SK-N-SH (cell line): ENCODE data around the gene TFAP2D. TPM values are rescaled to one million over a fixed set of nuclear protein-coding genes. Genes with fewer than 3 reads are reported as not detected.
A peak's percentile ranks its signal among the peaks of the same experiment; 100 is the strongest.

ENCODE experiments used
- CTCF ChIA-PET: fragments of 300-600, 350-600 bp; formaldehyde crosslinking; extraction: SDS; loops from one replicate; lab custom pipeline; 2021; lab: Yijun Ruan, JAX
- POLR2A ChIA-PET: fragments of 350-600 bp; sonication (Branson Sonifier 250); formaldehyde crosslinking; extraction: SDS; loops from one replicate; lab custom pipeline; 2020; ENCODE audit warnings: antibody characterized with exemption, inconsistent platforms; lab: Yijun Ruan, JAX
- DNase-seq: peaks from one replicate; pipeline ENCODE4 v3.0.0; 2012
- H2AFZ ChIP-seq: fragments of 200-600 bp; sonication (generic); 2 replicates; pipeline ENCODE4 v1.8.1; 2016; ENCODE audit warnings: antibody characterized with exemption, mild to moderate bottlenecking, low read depth
- H3F3A ChIP-seq: fragments of 200-600 bp; sonication (generic); replicated peaks from 2 replicates; pipeline ENCODE3; 2016; ENCODE audit warnings: antibody characterized with exemption, mild to moderate bottlenecking; ENCODE audit not compliant: insufficient read depth
- H3K27ac ChIP-seq, 2 experiments: fragments of 200-500 bp in 1 of 2; fragments of 200-600 bp in 1 of 2; sonication (Bioruptor generic) in 1 of 2; sonication (generic), shearing (Covaris generic) in 1 of 2; 2 replicates each; pipeline versions ENCODE4 v1.5.1 to v1.6.1; 2014 to 2016; ENCODE audit warnings: low read depth in 2 of 2, inconsistent platforms in 1 of 2, low read length in 1 of 2, mild to moderate bottlenecking in 1 of 2, mixed read lengths in 1 of 2
- H3K27me3 ChIP-seq: fragments of 200-600 bp; sonication (generic), shearing (Covaris generic); 2 replicates; pipeline ENCODE4 v1.6.1; 2016; ENCODE audit warnings: mixed run types; ENCODE audit not compliant: insufficient read depth
- H3K36me3 ChIP-seq, 2 experiments: fragments of 200-500 bp in 1 of 2; fragments of 200-600 bp in 1 of 2; sonication (Bioruptor generic) in 1 of 2; sonication (generic) in 1 of 2; replicated peaks in 1 of 2; 2 replicates each; pipeline versions ENCODE3 to v1.5.1; 2014 to 2016; ENCODE audit warnings: low read length in 1 of 2, mild to moderate bottlenecking in 1 of 2; ENCODE audit not compliant: insufficient read depth in 2 of 2, control insufficient read depth in 1 of 2
- H3K4me1 ChIP-seq, 2 experiments: fragments of 200-500 bp in 1 of 2; fragments of 200-600 bp in 1 of 2; sonication (Bioruptor generic) in 1 of 2; sonication (generic), shearing (Covaris generic) in 1 of 2; 2 replicates each; pipeline versions ENCODE4 v1.5.1 to v1.6.1; 2014 to 2016; ENCODE audit warnings: low read depth in 1 of 2, low read length in 1 of 2, mixed run types in 1 of 2; ENCODE audit not compliant: insufficient read depth in 2 of 2, control insufficient read depth in 1 of 2
- H3K4me2 ChIP-seq: fragments of 200-600 bp; sonication (generic), shearing (Covaris generic); 2 replicates; pipeline ENCODE4 v1.6.1; 2017; ENCODE audit warnings: mixed run types
- H3K4me3 ChIP-seq, 2 experiments: fragments of 200-500 bp in 1 of 2; fragments of 200-600 bp in 1 of 2; sonication (Bioruptor generic) in 1 of 2; sonication (generic), shearing (Covaris generic) in 1 of 2; 2 replicates each; pipeline versions ENCODE4 v1.5.1 to v1.8.1; 2014 to 2016; ENCODE audit warnings: low read depth in 2 of 2, inconsistent platforms in 1 of 2, low read length in 1 of 2, mild to moderate bottlenecking in 1 of 2, mixed read lengths in 1 of 2, moderate library complexity in 1 of 2
- H3K79me2 ChIP-seq: fragments of 200-600 bp; sonication (generic); 2 replicates; pipeline ENCODE4 v1.8.1; 2017; ENCODE audit warnings: mild to moderate bottlenecking; ENCODE audit not compliant: insufficient read depth
- H3K9ac ChIP-seq: fragments of 200-600 bp; sonication (generic); 2 replicates; pipeline ENCODE4 v1.6.1; 2017; ENCODE audit warnings: mixed run types
- H3K9me2 ChIP-seq: fragments of 200-600 bp; sonication (generic); 2 replicates; pipeline ENCODE4 v1.6.1; 2017; ENCODE audit warnings: mixed run types
- H3K9me3 ChIP-seq: fragments of 200-600 bp; sonication (generic); 2 replicates; pipeline ENCODE4 v1.6.1; 2017; ENCODE audit warnings: mixed run types, mild to moderate bottlenecking, moderate library complexity
- H4K20me1 ChIP-seq: fragments of 200-600 bp; sonication (generic); 2 replicates; pipeline ENCODE4 v1.6.1; 2017; ENCODE audit warnings: mild to moderate bottlenecking, mixed run types; ENCODE audit not compliant: insufficient read depth
- CHD2 ChIP-seq: fragments of 150-350 bp; IDR thresholded peaks from 2 replicates; pipeline ENCODE4 v1.6.1; 2018; ENCODE audit warnings: low read length; ENCODE audit not compliant: partially characterized antibody
- EP300 ChIP-seq, 2 experiments: IDR thresholded peaks; 2 replicates each; pipeline versions ENCODE4 v1.4.0 to v1.6.1; 2012; ENCODE audit warnings: borderline replicate concordance in 1 of 2, low read depth in 1 of 2, low read length in 1 of 2
- EZH2phosphoT487 ChIP-seq: fragments of 200-600 bp; sonication (generic); IDR thresholded peaks from 2 replicates; pipeline ENCODE4 v1.6.1; 2017; ENCODE audit warnings: low read depth, mixed run types, mild to moderate bottlenecking, antibody characterized with exemption, moderate library complexity, borderline replicate concordance
- FOSL2 ChIP-seq: IDR thresholded peaks from 2 replicates; pipeline ENCODE4 v1.4.0; 2012; ENCODE audit warnings: low read depth, mild to moderate bottlenecking, moderate library complexity, borderline replicate concordance
- FOXJ3 ChIP-seq: sonication (generic); formaldehyde crosslinking; IDR thresholded peaks from 2 replicates; pipeline ENCODE4 v1.5.1; 2020; ENCODE audit warnings: mild to moderate bottlenecking, missing genetic modification reagents
- JUND ChIP-seq: IDR thresholded peaks from 2 replicates; pipeline ENCODE4 v1.4.0; 2012
- MEF2A ChIP-seq: IDR thresholded peaks from 2 replicates; pipeline ENCODE4 v1.4.0; 2012; ENCODE audit warnings: low read depth, borderline replicate concordance
- MXI1 ChIP-seq: IDR thresholded peaks from 2 replicates; pipeline ENCODE4 v1.6.1; 2012; ENCODE audit warnings: mild to moderate bottlenecking, low read depth, low read length, improper control_type of control experiment
- NFIC ChIP-seq: IDR thresholded peaks from 2 replicates; pipeline ENCODE4 v1.4.0; 2012; ENCODE audit warnings: borderline replicate concordance
- POLR2AphosphoS5 ChIP-seq: IDR thresholded peaks from 2 replicates; pipeline ENCODE4 v1.6.1; 2012; ENCODE audit warnings: low read depth, low read length
- SIN3A ChIP-seq: IDR thresholded peaks from 2 replicates; pipeline ENCODE4 v1.6.1; 2012; ENCODE audit warnings: low read depth, mild to moderate bottlenecking, low read length, moderate library complexity, borderline replicate concordance
- TEAD4 ChIP-seq: IDR thresholded peaks from 2 replicates; pipeline ENCODE4 v1.4.0; 2012; ENCODE audit warnings: mild to moderate bottlenecking, borderline replicate concordance; ENCODE audit not compliant: insufficient read depth
- polyA plus RNA-seq, 3 experiments: library from polyadenylated mRNA; depleted of rRNA; stranded (reverse); fragments of >200 nt; gene quantifications; 2 replicates each; pipeline ENCODE4 v1.2.3, GENCODE V29; 2012
- TF ChIP-seq, protein P1 (sequence below): IDR thresholded peaks from 2 replicates; pipeline ENCODE4 v1.6.1; 2012; ENCODE audit warnings: mild to moderate bottlenecking, low read depth, low read length, moderate library complexity
- TF ChIP-seq, protein P2 (sequence below): IDR thresholded peaks from 2 replicates; pipeline ENCODE4; 2012
- TF ChIP-seq, protein P3 (sequence below): IDR thresholded peaks from 2 replicates; pipeline ENCODE4 v1.4.0; 2012; ENCODE audit warnings: low read depth
- TF ChIP-seq, protein P4 (sequence below): IDR thresholded peaks from 2 replicates; pipeline ENCODE4 v1.4.0; 2012; ENCODE audit warnings: low read depth, borderline replicate concordance

The TFAP2D gene
- polyA plus RNA-seq, 1 of the 3 experiments (the other 2 are of a cell fraction) = not detected

DNA sequence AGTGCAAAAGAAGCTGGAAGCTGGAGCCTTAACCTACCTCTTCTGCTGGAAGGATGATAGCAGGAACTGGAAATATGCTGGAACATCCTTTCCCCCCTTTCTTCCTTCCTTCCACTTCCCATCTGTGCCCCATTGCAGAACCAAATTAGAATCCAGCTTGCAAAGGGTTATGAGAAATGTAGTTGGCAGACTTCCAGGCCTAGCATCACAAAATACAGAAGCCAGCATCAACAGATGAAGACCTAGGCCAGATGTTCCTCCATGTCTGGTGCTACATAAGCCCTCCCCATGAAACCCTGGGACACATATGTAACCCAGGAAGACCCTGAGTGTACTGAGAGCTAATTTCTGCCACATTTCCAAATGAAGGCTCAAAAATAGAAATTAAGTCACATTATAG is 65.4 kb downstream of the TFAP2D start:
- Histone ChIP-seq H3K27ac (no peak overlapping the region), H3K4me2 (no peak overlapping the region), H3K9me3 (no peaks in the 10 kb centered on the region), H3K27me3 (no peaks in the 10 kb centered on the region), H3K79me2 (no peaks in the 10 kb centered on the region), H3K9ac (no peak overlapping the region), H3K4me1 (no peaks in the 10 kb centered on the region), H3K36me3 (no peaks in the 10 kb centered on the region), H4K20me1 (no peaks in the 10 kb centered on the region), H3K9me2 (no peaks in the 10 kb centered on the region), H2AFZ (no peak overlapping the region), H3F3A (no peaks in the 10 kb centered on the region), H3K4me3 (no peak overlapping the region)
- ChIA-PET CTCF (interaction anchor here (0.9 to 3.3 kb wide), 4 partner anchors 9 to 122 kb away, joined by 3 to 10 read pairs (median 3); no protein-coding TSS in a partner anchor), POLR2A (no interaction called here)
- peak; percentile 26 for DNase-seq
- TF ChIP-seq FOSL2 (no peak), FOXJ3 (CRISPR knock-in tag) (no peak), SIN3A (no peak), EZH2phosphoT487 (no peak), MXI1 (no peak), TEAD4 (no peak), CHD2 (no peak), JUND (no peak), POLR2AphosphoS5 (no peak), NFIC (no peak), MEF2A (no peak), EP300 (IDR thresholded peaks at IDR 0.05; ENCODE audit: borderline replicate concordance in 1 of 2, low read depth in 1 of 2, low read length in 1 of 2) (no peak)
- TF ChIP-seq, protein P1, sequence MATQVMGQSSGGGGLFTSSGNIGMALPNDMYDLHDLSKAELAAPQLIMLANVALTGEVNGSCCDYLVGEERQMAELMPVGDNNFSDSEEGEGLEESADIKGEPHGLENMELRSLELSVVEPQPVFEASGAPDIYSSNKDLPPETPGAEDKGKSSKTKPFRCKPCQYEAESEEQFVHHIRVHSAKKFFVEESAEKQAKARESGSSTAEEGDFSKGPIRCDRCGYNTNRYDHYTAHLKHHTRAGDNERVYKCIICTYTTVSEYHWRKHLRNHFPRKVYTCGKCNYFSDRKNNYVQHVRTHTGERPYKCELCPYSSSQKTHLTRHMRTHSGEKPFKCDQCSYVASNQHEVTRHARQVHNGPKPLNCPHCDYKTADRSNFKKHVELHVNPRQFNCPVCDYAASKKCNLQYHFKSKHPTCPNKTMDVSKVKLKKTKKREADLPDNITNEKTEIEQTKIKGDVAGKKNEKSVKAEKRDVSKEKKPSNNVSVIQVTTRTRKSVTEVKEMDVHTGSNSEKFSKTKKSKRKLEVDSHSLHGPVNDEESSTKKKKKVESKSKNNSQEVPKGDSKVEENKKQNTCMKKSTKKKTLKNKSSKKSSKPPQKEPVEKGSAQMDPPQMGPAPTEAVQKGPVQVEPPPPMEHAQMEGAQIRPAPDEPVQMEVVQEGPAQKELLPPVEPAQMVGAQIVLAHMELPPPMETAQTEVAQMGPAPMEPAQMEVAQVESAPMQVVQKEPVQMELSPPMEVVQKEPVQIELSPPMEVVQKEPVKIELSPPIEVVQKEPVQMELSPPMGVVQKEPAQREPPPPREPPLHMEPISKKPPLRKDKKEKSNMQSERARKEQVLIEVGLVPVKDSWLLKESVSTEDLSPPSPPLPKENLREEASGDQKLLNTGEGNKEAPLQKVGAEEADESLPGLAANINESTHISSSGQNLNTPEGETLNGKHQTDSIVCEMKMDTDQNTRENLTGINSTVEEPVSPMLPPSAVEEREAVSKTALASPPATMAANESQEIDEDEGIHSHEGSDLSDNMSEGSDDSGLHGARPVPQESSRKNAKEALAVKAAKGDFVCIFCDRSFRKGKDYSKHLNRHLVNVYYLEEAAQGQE = no peak
- TF ChIP-seq, protein P2, sequence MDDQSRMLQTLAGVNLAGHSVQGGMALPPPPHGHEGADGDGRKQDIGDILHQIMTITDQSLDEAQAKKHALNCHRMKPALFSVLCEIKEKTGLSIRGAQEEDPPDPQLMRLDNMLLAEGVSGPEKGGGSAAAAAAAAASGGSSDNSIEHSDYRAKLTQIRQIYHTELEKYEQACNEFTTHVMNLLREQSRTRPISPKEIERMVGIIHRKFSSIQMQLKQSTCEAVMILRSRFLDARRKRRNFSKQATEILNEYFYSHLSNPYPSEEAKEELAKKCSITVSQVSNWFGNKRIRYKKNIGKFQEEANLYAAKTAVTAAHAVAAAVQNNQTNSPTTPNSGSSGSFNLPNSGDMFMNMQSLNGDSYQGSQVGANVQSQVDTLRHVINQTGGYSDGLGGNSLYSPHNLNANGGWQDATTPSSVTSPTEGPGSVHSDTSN = no peak
- TF ChIP-seq, protein P3, sequence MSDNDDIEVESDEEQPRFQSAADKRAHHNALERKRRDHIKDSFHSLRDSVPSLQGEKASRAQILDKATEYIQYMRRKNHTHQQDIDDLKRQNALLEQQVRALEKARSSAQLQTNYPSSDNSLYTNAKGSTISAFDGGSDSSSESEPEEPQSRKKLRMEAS = no peak
- TF ChIP-seq, protein P4, sequence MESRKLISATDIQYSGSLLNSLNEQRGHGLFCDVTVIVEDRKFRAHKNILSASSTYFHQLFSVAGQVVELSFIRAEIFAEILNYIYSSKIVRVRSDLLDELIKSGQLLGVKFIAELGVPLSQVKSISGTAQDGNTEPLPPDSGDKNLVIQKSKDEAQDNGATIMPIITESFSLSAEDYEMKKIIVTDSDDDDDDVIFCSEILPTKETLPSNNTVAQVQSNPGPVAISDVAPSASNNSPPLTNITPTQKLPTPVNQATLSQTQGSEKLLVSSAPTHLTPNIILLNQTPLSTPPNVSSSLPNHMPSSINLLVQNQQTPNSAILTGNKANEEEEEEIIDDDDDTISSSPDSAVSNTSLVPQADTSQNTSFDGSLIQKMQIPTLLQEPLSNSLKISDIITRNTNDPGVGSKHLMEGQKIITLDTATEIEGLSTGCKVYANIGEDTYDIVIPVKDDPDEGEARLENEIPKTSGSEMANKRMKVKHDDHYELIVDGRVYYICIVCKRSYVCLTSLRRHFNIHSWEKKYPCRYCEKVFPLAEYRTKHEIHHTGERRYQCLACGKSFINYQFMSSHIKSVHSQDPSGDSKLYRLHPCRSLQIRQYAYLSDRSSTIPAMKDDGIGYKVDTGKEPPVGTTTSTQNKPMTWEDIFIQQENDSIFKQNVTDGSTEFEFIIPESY = no peak
